ENCODE results near the gene KAZN.
"Not testable (repeated sequence)": the region's sequence is repeated elsewhere in the genome, so short reads cannot be mapped to it uniquely, and the experiment has no call there.

- not testable (repeated sequence) for TF ChIP-seq CTCF (IDR thresholded peaks at IDR 0.05; ENCODE audit: insufficient read depth, low read depth, low read length); EZH2 (IDR thresholded peaks at IDR 0.05; ENCODE audit: insufficient read depth, low read length)
Measured at GRCh38 chr1:15040685-15041084, 442.2 kb downstream of the KAZN start.
